ENCODE results near the gene SETD3. TPM values are rescaled to one million over a fixed set of nuclear protein-coding genes. Genes with fewer than 3 reads are reported as not detected.
A peak's percentile ranks its signal among the peaks of the same experiment; 100 is the strongest.

SETD3 gene
- total RNA-seq, 1 donor from 2014 or later: 54.2 TPM

DNA sequence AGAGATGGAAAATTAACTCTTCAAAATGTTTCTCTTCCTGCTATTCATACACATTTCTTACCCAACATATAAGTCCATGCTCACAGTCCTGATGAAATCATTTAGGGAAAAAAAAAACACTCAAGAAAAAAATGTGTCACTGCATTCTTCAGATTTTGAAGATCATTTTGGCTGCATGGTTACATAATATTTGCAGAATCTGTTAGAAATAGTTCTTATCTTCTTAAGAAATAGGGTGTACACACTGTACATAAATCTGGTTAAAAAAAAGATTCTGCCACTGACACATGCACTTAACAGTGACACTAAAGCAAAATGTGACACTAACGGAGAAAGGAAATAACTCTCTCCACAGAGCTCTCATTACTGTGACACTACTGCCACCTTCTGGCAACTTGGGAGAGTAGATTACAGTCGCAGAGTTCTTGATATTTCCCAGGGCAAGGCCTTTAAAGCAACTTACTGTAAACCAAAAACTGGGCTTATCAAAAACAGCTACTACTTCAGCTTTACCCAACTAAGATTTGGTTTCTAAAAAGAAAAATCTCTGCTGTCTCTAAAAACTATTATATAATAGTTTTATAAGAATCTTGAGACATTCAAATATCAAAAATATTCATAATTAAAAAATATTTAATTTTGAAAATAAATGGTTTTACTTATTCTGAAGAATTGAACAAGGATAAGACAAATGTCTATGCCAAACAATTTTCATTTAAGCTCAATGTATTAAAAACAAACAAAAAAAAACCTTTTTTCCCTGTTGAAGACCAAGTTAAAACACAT, 65.0 kb downstream of the SETD3 start:
- TF ChIP-seq, protein P1, sequence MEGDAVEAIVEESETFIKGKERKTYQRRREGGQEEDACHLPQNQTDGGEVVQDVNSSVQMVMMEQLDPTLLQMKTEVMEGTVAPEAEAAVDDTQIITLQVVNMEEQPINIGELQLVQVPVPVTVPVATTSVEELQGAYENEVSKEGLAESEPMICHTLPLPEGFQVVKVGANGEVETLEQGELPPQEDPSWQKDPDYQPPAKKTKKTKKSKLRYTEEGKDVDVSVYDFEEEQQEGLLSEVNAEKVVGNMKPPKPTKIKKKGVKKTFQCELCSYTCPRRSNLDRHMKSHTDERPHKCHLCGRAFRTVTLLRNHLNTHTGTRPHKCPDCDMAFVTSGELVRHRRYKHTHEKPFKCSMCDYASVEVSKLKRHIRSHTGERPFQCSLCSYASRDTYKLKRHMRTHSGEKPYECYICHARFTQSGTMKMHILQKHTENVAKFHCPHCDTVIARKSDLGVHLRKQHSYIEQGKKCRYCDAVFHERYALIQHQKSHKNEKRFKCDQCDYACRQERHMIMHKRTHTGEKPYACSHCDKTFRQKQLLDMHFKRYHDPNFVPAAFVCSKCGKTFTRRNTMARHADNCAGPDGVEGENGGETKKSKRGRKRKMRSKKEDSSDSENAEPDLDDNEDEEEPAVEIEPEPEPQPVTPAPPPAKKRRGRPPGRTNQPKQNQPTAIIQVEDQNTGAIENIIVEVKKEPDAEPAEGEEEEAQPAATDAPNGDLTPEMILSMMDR (IDR thresholded peaks at IDR 0.05): peak; percentile 98
- DNase-seq (ENCODE audit: low spot score): no peak
- H3K27ac Mint-ChIP-seq (ENCODE audit: unreplicated experiment): peak overlapping the region; percentile 73
- peaks cover 3% of the 10 kb centered on the region for H3K36me3 Mint-ChIP-seq (ENCODE audit: low read depth)
- peaks cover 26% of the 10 kb centered on the region for H3K4me1 Mint-ChIP-seq (ENCODE audit: low read depth)
- no peaks in the 10 kb centered on the region for H3K27me3 Mint-ChIP-seq (ENCODE audit: low read depth)
- H3K9me3 Mint-ChIP-seq (ENCODE audit: low read depth): no peaks in the 10 kb centered on the region
- peak overlapping the region; percentile 49 for H3K4me3 Mint-ChIP-seq (ENCODE audit: unreplicated experiment)

DNA sequence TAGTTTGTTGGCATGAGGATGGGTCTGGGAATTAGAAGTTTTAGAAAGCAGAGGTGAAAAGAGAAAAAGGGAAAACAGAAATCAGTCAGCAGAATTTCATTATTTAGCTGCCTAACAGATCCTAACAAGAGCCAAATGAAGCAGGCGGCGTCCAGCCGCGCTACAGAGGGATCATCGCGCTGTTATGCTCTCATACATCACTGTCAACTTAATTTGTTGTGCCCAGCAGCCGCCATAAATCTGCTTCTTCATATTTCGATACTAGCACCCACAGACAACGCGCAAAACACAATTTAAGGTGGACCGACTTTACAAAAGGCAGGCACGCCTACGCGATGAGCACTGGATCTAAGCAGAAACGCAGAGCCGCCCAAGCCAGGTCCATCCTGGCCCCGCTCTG, 66.7 kb downstream of the SETD3 start:
- H3K36me3 Mint-ChIP-seq (ENCODE audit: low read depth): peaks cover 4% of the 10 kb centered on the region
- H3K9me3 Mint-ChIP-seq (ENCODE audit: low read depth): no peaks in the 10 kb centered on the region
- TF ChIP-seq, protein P1 (IDR thresholded peaks at IDR 0.05): no peak
- no peaks in the 10 kb centered on the region for H3K27me3 Mint-ChIP-seq (ENCODE audit: low read depth)
- no peak overlapping the region for H3K27ac Mint-ChIP-seq (ENCODE audit: unreplicated experiment)
- H3K4me1 Mint-ChIP-seq (ENCODE audit: low read depth): peaks cover 22% of the 10 kb centered on the region
- H3K4me3 Mint-ChIP-seq (ENCODE audit: unreplicated experiment): no peak overlapping the region
- DNase-seq (ENCODE audit: low spot score): no peak

DNA sequence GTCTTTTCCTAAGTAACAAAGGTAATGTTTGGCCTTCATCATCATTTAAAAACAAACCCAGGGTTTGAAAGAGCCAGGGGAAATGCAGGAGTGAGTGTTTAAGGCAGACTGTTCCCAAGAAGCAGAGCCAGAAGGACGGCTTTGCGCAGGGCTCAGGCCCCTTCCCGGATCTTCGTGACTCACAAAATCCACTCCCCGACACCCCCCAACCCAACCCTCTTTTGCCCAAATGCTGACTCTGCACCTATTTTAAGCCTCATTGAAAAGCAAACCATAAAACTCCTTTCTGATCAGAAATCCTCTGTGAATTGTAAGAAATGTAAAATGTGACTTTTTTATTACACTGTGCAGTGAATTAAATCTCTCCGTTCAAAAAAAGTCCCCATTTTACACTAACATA, 67.5 kb downstream of the SETD3 start:
- Mint-ChIP-seq H3K4me1 (ENCODE audit: low read depth) (peaks cover 22% of the 10 kb centered on the region), H3K27me3 (ENCODE audit: low read depth) (no peaks in the 10 kb centered on the region), H3K27ac (ENCODE audit: unreplicated experiment) (no peak overlapping the region), H3K4me3 (ENCODE audit: unreplicated experiment) (no peak overlapping the region), H3K36me3 (ENCODE audit: low read depth) (peaks cover 6% of the 10 kb centered on the region), H3K9me3 (ENCODE audit: low read depth) (no peaks in the 10 kb centered on the region)
- no peak for DNase-seq (ENCODE audit: low spot score)
- TF ChIP-seq, protein P1 (IDR thresholded peaks at IDR 0.05): no peak

DNA sequence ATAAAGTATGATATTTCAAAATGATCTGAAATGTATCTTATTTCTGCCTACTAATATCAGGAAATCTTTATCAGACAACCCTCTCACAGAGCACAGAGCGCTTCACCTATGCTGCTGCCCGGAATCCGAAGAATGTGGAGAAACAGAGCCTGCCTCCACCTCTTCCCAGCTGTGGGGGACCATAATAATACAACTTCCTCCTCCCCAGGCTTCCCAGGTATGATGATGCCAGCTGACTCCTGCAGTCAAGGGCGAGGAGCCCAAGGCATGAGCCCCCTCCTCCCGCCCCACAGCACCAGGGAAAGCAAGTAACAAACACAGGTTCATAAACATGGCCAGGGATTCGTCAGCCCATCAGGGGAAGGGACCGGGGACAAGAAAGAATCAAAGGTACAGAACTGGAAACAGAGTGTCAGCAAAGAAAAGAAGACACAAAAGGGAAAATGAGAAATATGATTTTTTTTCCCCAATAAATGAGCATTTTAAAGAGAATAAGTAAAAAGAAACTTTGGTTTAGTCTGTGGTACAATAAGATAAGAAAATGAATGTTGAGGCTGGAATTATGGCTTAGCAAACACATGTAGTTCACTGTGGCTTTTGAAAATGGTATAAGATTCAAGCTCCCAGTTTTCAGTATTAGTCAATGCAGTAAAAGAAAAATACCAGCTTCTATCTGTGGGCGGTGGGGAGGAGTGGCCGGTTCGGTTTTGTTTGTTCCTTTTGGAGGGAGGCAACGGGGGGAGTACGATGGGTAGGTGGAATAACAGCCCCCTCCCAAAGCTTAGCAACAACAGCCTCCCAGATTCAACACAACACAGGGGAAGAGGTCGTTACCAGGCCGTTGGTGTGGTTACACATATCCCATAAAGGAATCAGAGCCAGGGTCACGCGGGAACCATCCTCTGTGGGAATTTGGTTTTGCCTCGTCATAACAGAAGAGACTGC, 68.3 kb downstream of the SETD3 start:
- H3K4me3 Mint-ChIP-seq (ENCODE audit: unreplicated experiment): no peak overlapping the region
- TF ChIP-seq, protein P1 (IDR thresholded peaks at IDR 0.05): no peak
- DNase-seq (ENCODE audit: low spot score): no peak
- H3K27ac Mint-ChIP-seq (ENCODE audit: unreplicated experiment): peak overlapping the region; percentile 38
- H3K27me3 Mint-ChIP-seq (ENCODE audit: low read depth): no peaks in the 10 kb centered on the region
- no peaks in the 10 kb centered on the region for H3K9me3 Mint-ChIP-seq (ENCODE audit: low read depth)
- H3K36me3 Mint-ChIP-seq (ENCODE audit: low read depth): peaks cover 10% of the 10 kb centered on the region
- peaks cover 22% of the 10 kb centered on the region for H3K4me1 Mint-ChIP-seq (ENCODE audit: low read depth)

DNA sequence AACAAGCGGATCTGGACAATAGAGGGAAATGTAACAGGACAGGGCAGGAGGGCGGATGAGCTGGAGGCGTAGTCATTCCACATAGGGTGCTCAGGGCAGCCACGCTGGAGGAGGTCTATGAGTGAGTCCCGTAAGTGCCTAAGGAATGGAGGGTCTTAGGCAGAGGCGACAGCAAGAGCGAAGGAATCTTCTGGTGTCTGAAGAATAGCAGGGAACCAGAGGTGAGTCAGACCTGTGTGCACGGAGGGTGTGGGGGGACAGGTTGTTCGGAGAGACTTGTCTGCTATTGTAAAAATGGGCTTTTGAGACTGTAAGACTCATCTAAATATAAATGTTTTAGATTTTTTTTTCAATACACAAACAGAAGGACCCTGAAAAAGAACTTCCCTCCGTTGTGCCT, 70.6 kb downstream of the SETD3 start:
- Mint-ChIP-seq H3K27ac (ENCODE audit: unreplicated experiment) (no peak overlapping the region), H3K27me3 (ENCODE audit: low read depth) (no peaks in the 10 kb centered on the region), H3K4me3 (ENCODE audit: unreplicated experiment) (no peak overlapping the region), H3K4me1 (ENCODE audit: low read depth) (peaks cover 15% of the 10 kb centered on the region), H3K36me3 (ENCODE audit: low read depth) (peaks cover 16% of the 10 kb centered on the region), H3K9me3 (ENCODE audit: low read depth) (no peaks in the 10 kb centered on the region)
- DNase-seq (ENCODE audit: low spot score): no peak
- TF ChIP-seq, protein P1 (IDR thresholded peaks at IDR 0.05): no peak

Measured in chondrocyte (in vitro differentiated cells).